Colonic mucosa (tissue), 4 donors: Measurements from ENCODE around the gene GAN. TPM values are rescaled to one million over a fixed set of nuclear protein-coding genes. Genes with fewer than 3 reads are reported as not detected.

Experiments
- DNase-seq: peaks from one replicate; pipeline ENCODE4 v3.0.0-alpha.2; 2020
- H3K27ac ChIP-seq: fragments of 200-600 bp; one replicate; pipeline ENCODE4 v1.8.0; 2021
- H3K27me3 ChIP-seq: fragments of 200-600 bp; one replicate; pipeline ENCODE4 v1.8.0; 2021
- H3K36me3 ChIP-seq: fragments of 200-600 bp; one replicate; pipeline ENCODE4 v1.8.0; 2021
- H3K4me1 ChIP-seq: fragments of 200-600 bp; one replicate; pipeline ENCODE4 v1.8.0; 2021; ENCODE audit warnings: mild to moderate bottlenecking
- H3K4me3 ChIP-seq: fragments of 200-600 bp; one replicate; pipeline ENCODE4 v1.8.0; 2021
- H3K9ac ChIP-seq, 2 donors: one replicate each; pipeline ENCODE4 v1.7.0; 2013; ENCODE audit warnings: control low read depth in 2 of 2, low read depth in 2 of 2, low read length in 2 of 2
- H3K9me3 ChIP-seq: fragments of 200-600 bp; one replicate; pipeline ENCODE4 v1.8.0; 2021
- intact Hi-C: fragments of 100-400 bp; cut with DNase I; formaldehyde crosslinking; loops from one replicate; pipeline ENCODE4 v1.14.1; 2022
- total RNA-seq, 2 donors: library from RNA; stranded (reverse); fragmentation: NEBNext Ultra II Directional in 1 of 2; extraction: Animal tissue kit (Norgen Biotek cat#: 25700) in 1 of 2; gene quantifications; one replicate each; pipeline ENCODE4 v1.2.1, GENCODE V29; 2021
- TF ChIP-seq, protein P1 (sequence below): fragments of 200-600 bp; IDR thresholded peaks from one replicate; pipeline ENCODE4 v1.8.0; 2022; ENCODE audit warnings: antibody characterized with exemption, mild to moderate bottlenecking
- donor health status: healthy.
- donor health status: DM: no; HTN: no; CAD: no.
- donor health status: DM: no; HTN: no; CAD: no.

Gene GAN
- total RNA-seq, 2 donors from 2014 or later, result 13.6 to 21.5 TPM

GRCh38 chr16:81410643-81411293 lies 96.0 kb downstream of the GAN start:
- no peaks in the 10 kb centered on the region for H3K36me3 ChIP-seq
- DNase-seq, result no peak
- H3K9me3 ChIP-seq, result no peaks in the 10 kb centered on the region
- H3K27me3 ChIP-seq, result no peaks in the 10 kb centered on the region
- no peak overlapping the region for H3K4me3 ChIP-seq
- H3K27ac ChIP-seq, result no peak overlapping the region
- TF ChIP-seq, protein P1, sequence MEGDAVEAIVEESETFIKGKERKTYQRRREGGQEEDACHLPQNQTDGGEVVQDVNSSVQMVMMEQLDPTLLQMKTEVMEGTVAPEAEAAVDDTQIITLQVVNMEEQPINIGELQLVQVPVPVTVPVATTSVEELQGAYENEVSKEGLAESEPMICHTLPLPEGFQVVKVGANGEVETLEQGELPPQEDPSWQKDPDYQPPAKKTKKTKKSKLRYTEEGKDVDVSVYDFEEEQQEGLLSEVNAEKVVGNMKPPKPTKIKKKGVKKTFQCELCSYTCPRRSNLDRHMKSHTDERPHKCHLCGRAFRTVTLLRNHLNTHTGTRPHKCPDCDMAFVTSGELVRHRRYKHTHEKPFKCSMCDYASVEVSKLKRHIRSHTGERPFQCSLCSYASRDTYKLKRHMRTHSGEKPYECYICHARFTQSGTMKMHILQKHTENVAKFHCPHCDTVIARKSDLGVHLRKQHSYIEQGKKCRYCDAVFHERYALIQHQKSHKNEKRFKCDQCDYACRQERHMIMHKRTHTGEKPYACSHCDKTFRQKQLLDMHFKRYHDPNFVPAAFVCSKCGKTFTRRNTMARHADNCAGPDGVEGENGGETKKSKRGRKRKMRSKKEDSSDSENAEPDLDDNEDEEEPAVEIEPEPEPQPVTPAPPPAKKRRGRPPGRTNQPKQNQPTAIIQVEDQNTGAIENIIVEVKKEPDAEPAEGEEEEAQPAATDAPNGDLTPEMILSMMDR, result no peak
- intact Hi-C loops, result no loop called here
- no peaks in the 10 kb centered on the region for H3K4me1 ChIP-seq
- H3K9ac ChIP-seq, result no peak overlapping the region

DNA sequence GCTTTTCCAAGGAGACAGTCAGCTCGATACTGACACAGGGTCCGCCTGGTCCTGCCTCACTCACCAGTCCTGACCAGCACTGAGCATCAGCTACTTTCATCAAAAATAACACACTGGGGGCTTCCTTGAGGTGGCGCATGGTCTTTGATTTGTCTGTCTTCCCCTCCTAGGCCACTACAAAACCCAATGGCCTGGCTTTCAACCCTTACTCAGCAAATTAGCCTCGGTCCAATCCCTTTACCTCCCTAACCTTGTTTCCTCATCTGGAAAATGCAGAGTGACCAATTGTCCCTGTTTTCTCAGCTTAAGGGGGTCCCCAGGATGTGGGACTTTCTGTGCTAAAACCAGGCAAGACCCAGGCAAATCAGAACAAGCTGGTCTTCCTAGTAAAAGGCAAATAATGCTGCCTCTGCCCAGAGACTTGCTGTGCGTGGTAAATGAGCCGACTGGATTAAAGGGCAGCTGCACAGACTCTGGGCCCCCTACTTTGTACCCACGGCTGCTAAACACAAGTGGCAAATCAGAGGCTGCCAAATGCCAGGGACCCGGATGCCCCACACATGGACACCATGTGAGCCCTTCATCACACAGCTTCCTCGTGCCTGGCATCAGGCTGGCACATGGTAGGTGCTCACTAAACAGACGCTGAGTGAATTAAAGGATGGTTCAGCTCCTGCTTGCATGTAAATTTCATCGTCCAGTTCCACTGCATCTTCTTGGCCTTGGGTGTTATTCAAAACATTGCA lies 98.7 kb downstream of the GAN start:
- Histone ChIP-seq H3K4me3 (no peak overlapping the region), H3K27me3 (no peaks in the 10 kb centered on the region), H3K36me3 (no peaks in the 10 kb centered on the region), H3K4me1 (no peaks in the 10 kb centered on the region), H3K9ac (no peak overlapping the region), H3K27ac (no peak overlapping the region), H3K9me3 (no peaks in the 10 kb centered on the region)
- intact Hi-C loops, result no loop called here
- no peak for DNase-seq
- TF ChIP-seq, protein P1, result no peak

DNA sequence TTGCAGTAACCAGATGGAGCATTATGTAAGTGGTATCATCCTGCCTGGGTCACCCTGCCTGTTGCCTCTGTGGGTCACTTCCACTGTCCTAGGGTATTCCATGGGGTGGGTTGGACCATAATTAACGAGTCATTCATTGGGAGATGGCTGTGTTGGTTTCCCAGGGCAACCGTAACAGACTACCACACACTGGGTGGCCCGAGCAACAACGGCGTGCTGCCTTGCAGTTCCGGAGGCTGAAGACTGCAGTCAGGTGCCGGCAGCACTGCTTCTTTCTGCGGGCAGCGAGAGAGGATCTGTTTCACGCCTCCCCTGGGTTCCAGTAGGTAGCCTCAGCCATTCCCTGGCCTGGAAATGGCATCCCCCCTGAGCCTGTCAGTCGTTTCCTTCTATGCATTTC lies 101.0 kb downstream of the GAN start:
- Histone ChIP-seq H3K4me3 (no peak overlapping the region), H3K9ac (no peak overlapping the region), H3K4me1 (no peaks in the 10 kb centered on the region), H3K9me3 (no peaks in the 10 kb centered on the region), H3K36me3 (no peaks in the 10 kb centered on the region), H3K27ac (no peak overlapping the region), H3K27me3 (no peaks in the 10 kb centered on the region)
- no peak for DNase-seq
- intact Hi-C loops, result no loop called here
- TF ChIP-seq, protein P1, result no peak

- no peaks in the 10 kb centered on the region for H3K27me3 ChIP-seq
- H3K4me1 ChIP-seq, result no peaks in the 10 kb centered on the region
- intact Hi-C loops, result no loop called here
- TF ChIP-seq, protein P1, result no peak
- no peaks in the 10 kb centered on the region for H3K36me3 ChIP-seq
- no peak for DNase-seq
- no peak overlapping the region for H3K27ac ChIP-seq
- H3K9me3 ChIP-seq, result no peaks in the 10 kb centered on the region
- H3K9ac ChIP-seq, result no peak overlapping the region
- H3K4me3 ChIP-seq, result no peak overlapping the region
Measured at GRCh38 chr16:81416749-81417148, 102.0 kb downstream of the GAN start.

DNA sequence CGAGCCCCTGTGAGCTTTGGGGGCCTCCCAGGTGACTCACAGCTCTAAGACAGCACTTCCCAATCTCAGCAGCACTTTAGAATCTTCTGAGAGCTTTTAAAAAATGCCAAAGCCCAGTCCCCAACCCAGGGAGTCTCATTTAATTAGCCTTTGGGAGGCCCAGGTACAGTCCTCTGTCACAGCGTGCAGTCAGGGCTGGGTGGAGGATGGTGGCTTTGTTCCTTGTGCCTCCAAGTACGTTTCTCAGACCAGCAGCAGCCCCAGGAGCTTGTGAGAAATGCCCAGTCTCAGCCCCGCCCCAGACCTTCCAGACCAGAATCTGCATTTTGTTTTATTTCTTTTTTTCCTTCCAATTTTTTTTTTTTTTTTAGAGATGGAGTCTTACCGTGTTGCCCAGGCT lies 102.4 kb downstream of the GAN start:
- Histone ChIP-seq H3K27ac (no peak overlapping the region), H3K4me1 (no peaks in the 10 kb centered on the region), H3K4me3 (no peak overlapping the region), H3K27me3 (no peaks in the 10 kb centered on the region), H3K9ac (no peak overlapping the region), H3K9me3 (no peaks in the 10 kb centered on the region), H3K36me3 (no peaks in the 10 kb centered on the region)
- no peak for DNase-seq
- TF ChIP-seq, protein P1, result no peak
- intact Hi-C loops, result no loop called here
